GM19452 (cell line): ENCODE measurements around the gene PDCD1.
"Not testable (repeated sequence)": the region's sequence is repeated elsewhere in the genome, so short reads cannot be mapped to it uniquely, and the experiment has no call there.

Source experiments
- ATAC-seq: cut with Tn5 transposase; IDR thresholded peaks from one replicate; pipeline ENCODE4 v1.9.1; 2021; ENCODE audit not compliant: unreplicated experiment

The PDCD1 gene

DNA sequence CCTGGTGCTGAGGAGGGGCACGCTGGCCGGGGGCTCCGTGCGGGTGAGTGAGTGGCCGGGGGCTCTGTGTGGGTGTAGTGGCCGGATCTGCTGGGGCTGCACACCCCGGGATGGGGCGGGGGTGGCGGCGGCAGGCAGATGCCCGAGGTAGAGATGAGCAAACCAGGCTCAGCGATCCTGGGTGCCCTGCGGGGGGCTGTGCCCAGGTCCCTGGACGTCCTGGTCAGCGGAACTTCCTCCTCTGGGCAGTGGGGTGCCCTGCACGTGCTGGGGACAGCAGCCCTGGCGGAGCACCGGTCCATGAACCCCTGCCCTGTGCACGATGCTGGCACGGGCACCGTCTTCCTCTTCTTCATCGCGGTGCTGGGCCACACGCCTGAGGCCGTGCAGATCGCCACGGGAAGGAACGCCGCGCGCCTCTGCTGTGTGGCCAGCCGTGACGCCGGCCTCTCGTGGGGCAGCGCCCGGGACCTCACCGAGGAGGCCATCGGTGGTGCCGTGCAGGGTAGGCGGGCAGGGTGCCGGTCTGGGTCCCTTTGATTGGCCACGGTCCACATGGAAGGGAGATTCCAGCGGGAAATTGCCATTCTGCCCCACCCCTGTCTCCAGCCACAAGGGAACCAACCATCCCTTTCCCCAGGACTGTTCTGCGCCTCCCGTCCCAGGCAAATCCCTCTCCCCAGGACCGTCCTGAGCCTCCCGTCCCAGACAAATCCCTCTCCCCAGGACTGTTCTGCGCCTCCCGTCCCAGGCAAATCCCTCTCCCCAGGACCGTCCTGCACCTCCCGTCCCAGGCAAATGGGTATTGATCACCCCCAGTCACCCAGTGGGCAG lies 43.8 kb downstream of the PDCD1 start:
- no peak for ATAC-seq

DNA sequence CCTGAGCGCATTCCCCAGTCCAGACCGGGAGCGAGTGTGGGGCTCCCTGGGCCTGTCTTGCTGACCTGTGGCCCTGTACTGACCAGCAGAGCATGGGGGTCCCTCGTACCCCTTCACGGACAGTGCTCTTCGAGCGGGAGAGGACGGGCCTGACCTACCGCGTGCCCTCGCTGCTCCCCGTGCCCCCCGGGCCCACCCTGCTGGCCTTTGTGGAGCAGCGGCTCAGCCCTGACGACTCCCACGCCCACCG lies 44.4 kb downstream of the PDCD1 start:
- no peak for ATAC-seq

DNA sequence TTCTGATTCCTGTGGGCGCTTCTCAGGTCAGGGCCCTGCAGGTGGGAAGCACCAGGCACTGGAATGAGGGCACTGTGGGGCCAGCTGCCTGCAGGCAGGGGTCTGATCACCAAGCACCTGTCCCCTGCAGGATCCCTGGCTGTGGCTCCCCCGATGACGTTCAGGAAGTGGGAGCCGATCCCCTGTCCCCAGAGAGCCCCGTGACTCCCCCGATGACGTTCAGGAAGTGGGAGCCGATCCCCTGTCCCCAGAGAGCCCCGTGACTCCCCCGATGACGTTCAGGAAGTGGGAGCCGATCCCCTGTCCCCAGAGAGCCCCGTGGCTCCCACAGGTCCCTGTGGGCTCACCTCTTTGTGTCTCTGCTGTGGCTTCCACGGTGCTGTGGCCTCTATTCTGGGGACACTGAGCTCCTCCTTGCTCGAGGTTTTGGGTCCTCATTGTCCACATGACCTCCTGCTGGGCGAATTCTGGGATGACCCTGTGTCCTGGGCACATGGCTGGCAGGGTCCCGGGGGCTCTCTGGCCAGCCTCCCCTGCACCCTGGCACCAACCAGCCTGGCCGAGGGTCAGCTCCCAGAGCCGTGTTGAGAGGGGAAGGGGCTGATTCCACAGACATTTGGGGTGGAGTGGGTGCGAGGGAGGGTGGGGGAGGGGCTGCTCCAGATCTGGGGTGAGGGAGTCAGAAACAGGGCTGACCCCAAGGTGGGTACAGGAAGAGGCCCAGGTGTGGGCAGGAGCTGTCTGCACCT lies 44.9 kb downstream of the PDCD1 start:
- ATAC-seq, result no peak

DNA sequence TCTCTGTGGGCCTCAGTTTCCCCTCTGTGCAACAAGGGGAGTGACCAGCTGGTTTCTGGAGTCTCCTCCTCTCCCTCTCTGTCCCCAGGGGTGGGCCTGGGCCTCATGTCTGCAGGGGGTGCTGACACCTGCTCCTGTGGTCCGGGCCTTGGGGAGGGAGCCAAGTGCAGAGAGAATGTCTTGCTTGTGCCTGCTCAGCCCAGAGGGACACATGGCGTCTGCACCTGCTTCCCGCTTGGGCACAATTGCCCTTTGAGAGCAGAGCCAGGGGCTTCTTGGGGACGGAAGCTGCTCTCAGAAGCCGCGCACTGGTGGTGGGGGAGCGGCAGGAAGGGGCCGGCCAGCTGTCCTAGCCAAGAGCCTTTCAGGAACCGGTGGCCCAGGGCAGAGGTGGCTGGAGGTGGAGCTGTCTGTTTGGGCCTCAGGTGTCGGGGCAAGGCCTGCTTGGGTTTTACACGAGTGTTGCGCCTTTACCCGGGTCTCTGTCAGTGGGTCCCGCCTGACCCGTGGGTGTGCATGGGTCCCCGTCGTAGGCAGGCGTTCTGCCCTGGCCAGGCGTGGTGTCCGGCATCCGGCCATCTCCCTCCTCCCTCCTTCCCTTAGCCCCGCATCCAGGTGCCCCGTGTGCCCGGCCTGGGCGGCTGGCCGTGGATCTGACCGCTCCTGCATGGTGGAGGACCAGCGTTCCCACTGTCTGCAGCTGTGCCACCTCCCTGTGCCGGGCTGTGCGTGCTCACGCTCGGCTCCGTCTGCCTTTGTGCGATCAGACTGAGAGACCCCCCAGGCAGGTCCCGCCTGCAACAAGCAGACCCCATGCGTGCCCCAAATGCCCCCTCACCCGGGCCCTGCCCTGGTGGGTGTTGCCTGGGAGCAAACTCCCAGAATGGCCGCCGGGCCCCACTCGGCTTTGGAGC lies 45.7 kb downstream of the PDCD1 start:
- ATAC-seq, result no peak

GRCh38 chr2:241811952-241812729 lies 46.6 kb downstream of the PDCD1 start:
- no peak for ATAC-seq

DNA sequence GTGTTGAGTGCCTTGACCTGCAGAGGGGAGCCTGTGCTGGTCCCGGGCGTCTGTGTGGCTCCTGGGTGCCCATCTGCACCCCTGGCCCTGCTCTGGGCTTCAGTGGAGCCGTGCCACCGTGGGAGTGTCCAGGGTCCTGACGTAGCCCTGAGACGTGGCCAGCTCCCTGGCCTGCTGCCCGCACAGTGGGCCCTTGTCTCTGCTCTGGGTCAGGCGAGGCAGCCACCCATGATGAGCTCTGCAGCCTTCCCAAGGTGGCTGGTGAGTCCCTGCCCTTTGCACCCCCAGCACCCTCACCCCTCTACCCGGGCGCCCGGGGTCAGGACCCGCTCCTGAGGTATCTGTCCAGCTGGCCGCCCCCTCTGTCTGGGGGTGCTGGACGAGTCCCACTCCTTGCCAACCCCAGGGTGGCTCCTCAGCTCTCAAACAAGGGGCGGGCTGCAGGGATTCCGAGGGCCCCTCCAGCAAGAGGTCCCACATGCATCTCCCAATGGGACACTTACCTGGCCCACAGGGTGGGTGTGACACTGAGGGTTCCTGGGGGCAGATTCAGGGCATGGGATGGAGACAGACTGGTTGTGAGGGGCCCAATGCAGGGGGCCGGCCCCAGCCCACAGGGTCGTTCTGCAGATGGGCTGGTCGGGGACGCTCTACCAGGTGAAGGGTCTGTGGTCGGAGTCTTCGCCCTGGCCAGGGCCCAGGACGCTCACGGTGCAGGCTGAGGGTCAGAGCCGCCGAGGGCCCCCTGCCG lies 47.3 kb downstream of the PDCD1 start:
- no peak for ATAC-seq

DNA sequence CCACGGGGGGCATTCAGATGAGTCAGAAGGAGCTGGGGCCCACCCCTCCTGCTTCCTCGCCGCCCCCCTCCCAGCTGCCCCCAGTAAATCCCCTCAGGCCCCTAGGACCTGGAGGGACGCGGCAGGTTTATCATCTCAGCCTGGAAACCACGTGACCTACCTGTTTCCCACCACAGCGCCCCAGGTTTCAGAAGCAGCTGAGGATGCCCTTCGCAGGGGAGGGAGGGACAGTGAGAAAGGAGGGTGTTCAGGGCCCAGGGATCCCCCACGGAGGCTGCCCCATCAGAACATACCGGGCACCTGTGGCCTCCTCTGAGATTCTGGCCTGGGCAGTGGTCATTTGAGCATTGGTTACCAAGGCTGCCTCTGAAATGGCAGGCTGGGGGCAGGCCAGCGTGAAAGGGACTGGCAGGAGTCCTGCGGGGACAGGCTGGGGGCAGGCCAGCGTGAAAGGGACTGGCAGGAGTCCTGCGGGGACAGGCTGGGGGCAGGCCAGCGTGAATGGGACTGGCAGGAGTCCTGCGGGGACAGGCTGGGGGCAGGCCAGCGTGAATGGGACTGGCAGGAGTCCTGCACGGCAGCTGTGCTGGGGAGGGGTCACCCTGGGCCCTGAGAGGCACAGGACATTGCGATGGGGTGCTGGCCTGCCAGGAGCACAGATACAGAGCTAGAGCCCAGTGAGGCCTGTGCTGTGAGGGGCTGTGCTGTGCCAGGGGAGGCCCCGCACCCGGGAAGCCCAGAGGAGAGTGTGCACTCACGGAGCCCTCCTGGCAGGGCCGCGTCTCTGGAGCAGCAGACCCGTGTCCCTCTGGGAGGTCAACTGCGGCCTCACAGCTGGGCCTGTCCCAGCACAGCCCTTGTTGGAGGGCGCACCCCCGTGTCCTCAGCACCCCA lies 48.1 kb downstream of the PDCD1 start:
- no peak for ATAC-seq

GRCh38 chr2:241809383-241810306 lies 49.0 kb downstream of the PDCD1 start:
- ATAC-seq, result no peak

- ATAC-seq, result no peak
These were observed 49.8 kb downstream of the PDCD1 start, which contains the start of gene NEU4 for GRCh38 chr2:241808721-241809382. Gene NEU4, plus strand, starts transcription at chr2:241809193. Its CDS starts 5,292 bp downstream, at chr2:241814485.

DNA sequence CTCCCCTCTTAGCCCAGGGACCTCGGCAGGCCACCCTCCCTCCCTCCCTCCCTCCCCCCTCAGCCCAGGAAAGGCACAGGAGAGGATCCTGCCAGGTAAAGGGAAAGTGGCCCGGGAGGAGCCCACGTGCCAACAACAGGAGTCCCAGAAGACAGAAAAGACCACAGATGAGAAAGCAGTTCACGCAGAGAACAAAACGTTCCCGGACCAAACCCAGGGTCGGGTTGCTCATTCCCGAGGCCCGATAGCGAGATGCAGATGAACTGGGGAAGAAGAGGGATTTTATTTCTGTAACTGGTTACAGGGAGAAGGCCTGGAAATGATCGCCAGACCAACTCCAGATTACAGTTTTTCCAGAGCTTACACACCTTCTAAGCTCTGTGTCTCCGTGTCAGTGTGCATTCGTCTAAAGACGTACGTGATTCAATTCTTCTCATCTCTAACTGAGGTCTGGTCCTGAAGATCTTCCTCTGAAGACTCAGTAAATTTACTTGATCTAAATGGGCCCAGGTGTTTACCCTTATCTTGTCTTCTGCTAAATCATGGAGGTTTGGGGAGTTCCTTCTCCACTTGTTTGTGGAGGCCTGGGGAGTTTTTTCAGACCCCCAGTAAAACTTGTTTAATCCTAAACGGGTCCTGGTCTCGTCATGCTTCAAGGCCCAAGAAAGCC lies 50.5 kb downstream of the PDCD1 start:
- ATAC-seq, result no peak

DNA sequence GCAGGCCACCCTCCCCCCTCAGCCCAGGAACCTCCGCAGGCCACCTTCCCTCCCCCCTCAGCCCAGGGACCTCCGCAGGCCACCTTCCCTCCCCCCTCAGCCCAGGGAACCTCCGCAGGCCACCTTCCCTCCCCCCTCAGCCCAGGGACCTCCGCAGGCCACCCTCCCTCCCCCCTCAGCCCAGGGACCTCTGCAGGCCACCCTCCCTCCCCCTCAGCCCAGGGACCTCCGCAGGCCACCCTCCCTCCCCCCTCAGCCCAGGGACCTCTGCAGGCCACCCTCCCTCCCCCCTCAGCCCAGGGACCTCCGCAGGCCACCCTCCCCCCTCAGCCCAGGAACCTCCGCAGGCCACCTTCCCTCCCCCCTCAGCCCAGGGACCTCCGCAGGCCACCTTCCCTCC lies 52.5 kb downstream of the PDCD1 start:
- ATAC-seq, result not testable (repeated sequence)

DNA sequence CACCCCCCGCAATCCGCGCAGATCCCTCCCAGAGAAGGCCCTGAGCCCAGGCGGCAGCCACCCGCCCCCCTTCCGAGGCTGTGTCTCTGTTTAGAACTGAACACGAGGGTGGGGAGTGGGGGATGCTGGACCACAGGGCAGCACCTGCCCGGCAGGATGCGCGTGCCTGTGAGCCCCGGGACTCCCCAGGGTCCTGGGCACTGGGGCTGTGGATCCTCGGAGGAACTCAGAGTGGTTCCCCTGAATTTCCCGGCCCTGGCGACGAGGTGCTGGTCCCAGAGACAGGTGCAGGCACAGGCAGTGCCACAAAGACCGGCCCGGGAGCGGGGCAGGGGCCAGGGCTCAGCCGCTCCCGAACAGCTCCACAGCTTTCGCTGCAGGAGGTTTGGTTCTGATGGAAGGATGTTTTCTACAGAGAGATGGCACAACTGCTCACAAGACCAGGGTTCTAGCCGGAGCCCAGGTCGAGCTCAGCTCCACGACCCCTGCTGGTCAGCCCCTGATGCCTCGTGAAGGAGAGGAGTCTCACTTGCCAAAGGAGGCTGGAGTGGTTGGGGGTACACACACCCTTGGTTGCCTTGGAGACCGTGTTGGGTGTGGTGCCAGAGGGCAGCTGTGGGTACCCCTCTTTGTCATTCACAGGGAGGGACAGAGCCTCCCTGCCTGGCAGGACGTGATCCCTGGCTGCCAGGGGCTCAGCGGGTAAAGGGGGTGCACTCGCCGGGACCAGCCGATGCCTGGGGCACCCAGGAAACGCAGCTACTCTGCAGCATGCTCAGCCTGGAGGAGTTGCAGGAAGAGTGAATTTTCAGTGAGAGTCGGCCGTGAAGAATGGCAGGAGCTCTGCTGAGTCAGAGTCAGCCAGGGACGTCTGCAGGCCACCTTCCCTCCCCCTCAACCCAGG lies 54.1 kb downstream of the PDCD1 start:
- no peak for ATAC-seq

DNA sequence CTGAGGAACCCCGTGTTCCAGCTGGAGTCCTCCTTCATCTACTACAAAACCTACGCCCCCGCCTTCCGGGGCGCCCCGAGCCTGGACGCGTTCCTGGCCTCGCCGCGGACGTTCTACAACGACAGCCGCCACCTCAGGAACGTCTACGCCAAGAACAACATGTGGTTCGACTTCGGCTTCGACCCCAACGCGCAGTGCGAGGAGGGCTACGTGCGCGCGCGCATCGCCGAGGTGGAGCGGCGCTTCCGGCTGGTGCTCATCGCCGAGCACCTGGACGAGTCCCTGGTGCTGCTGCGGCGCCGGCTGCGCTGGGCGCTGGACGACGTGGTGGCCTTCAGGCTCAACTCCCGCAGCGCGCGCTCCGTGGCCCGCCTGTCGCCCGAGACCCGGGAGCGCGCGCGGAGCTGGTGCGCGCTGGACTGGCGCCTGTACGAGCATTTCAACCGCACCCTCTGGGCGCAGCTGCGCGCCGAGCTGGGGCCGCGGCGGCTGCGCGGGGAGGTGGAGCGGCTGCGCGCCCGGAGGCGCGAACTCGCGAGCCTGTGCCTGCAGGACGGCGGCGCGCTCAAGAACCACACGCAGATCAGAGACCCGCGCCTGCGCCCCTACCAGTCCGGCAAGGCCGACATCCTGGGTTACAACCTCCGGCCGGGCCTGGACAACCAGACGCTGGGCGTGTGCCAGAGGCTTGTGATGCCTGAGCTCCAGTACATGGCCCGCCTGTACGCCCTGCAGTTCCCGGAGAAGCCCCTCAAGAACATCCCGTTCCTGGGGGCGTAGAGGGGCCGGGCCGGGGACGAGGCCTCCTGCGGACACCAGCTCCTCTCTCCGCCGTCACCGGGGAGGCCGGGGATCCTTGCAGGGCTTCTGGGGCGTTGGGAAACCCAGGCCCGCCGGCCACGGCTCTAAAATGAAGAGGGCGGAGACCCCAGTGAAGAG lies 55.0 kb downstream of the PDCD1 start:
- no peak for ATAC-seq

GRCh38 chr2:241802421-241803318 lies 56.0 kb downstream of the PDCD1 start:
- no peak for ATAC-seq
